ENCODE data around the gene PREB.

The PREB gene

GRCh38 chr2:27152796-27153464 is 18.5 kb upstream of the PREB start:
- DNase-seq: peak; percentile 58

GRCh38 chr2:27152102-27152795 is 17.8 kb upstream of the PREB start:
- no peak for DNase-seq

- no peak for DNase-seq
Measured at GRCh38 chr2:27150639-27151230, 16.3 kb upstream of the PREB start.

GRCh38 chr2:27149570-27150405 is 15.4 kb upstream of the PREB start:
- DNase-seq: no peak

GRCh38 chr2:27148801-27149439 is 14.5 kb upstream of the PREB start, which contains the start of gene TCF23:
TCF23 (plus strand) TSS chr2:27149004; CDS start chr2:27149134, 130 bp downstream.
- DNase-seq: no peak

- DNase-seq: no peak
Measured at GRCh38 chr2:27147935-27148334, 13.5 kb upstream of the PREB start.

GRCh38 chr2:27145682-27146081 is 11.2 kb upstream of the PREB start:
- DNase-seq: no peak

GRCh38 chr2:27143285-27143684 is 8.8 kb upstream of the PREB start:
- DNase-seq: no peak

GRCh38 chr2:27139310-27139709 is 4.9 kb upstream of the PREB start, which contains the start of gene PRR30:
PRR30 (minus strand) TSS chr2:27139410; CDS start chr2:27138329, 1,081 bp downstream.
- no peak for DNase-seq

- no peak for DNase-seq
Measured at GRCh38 chr2:27138111-27138510, 3.7 kb upstream of the PREB start.

- no peak for DNase-seq
Measured at GRCh38 chr2:27137322-27137935, 3.0 kb upstream of the PREB start.

- DNase-seq: no peak
Measured at GRCh38 chr2:27136751-27137150, 2.3 kb upstream of the PREB start.

- DNase-seq: no peak
Measured at GRCh38 chr2:27135478-27135955, 1.1 kb upstream of the PREB start.

- no peak for DNase-seq
Measured at GRCh38 chr2:27134781-27135477, 493 bp upstream of the PREB start.

GRCh38 chr2:27133195-27133875 is 1.1 kb downstream of the PREB start:
- DNase-seq: no peak

GRCh38 chr2:27131429-27131828 is 3.0 kb downstream of the PREB start:
- DNase-seq: no peak

GRCh38 chr2:27130396-27130795 is 4.0 kb downstream of the PREB start:
- DNase-seq: no peak

- no peak for DNase-seq
Measured at GRCh38 chr2:27128668-27129571, 5.5 kb downstream of the PREB start.
